ENCODE measurements around the gene MED12.

The MED12 gene

GRCh38 chrX:71096760-71097032, 21.7 kb upstream of the MED12 start:
- H3K27ac ChIP-seq = peak overlapping the region; percentile 84
- H3K27me3 ChIP-seq = no peaks in the 10 kb centered on the region
- H3K4me1 ChIP-seq (ENCODE audit: control insufficient read depth in 1 of 2, insufficient read depth in 1 of 2, low read depth in 1 of 2, low read length in 1 of 2) = peaks cover 26 to 27% of the 10 kb centered on the region in 2 experiments
- peak overlapping the region; percentile 68 to 84 for H3K4me3 ChIP-seq (ENCODE audit: low read depth in 1 of 2, low read length in 1 of 2)
- no peak for TF ChIP-seq CTCF (IDR thresholded peaks at IDR 0.05)
- peaks cover 12% of the 10 kb centered on the region for H3K36me3 ChIP-seq
- no peaks in the 10 kb centered on the region for H3K9me3 ChIP-seq

- peaks cover 32 to 37% of the 10 kb centered on the region in 2 experiments for H3K4me1 ChIP-seq (ENCODE audit: control insufficient read depth in 1 of 2, insufficient read depth in 1 of 2, low read depth in 1 of 2, low read length in 1 of 2)
- H3K4me3 ChIP-seq (ENCODE audit: low read depth in 1 of 2, low read length in 1 of 2) = peak overlapping the region; percentile 5 to 68
- no peaks in the 10 kb centered on the region for H3K27me3 ChIP-seq
- peaks cover 18% of the 10 kb centered on the region for H3K36me3 ChIP-seq
- H3K27ac ChIP-seq = peak overlapping the region; percentile 5
- TF ChIP-seq CTCF (IDR thresholded peaks at IDR 0.05) = peak; percentile 67
- H3K9me3 ChIP-seq = no peaks in the 10 kb centered on the region
These were observed 20.1 kb upstream of the MED12 start for GRCh38 chrX:71098302-71098701.

- Histone ChIP-seq H3K27ac (no peak overlapping the region), H3K4me3 (ENCODE audit: low read depth in 1 of 2, low read length in 1 of 2) (no peak overlapping the region), H3K27me3 (no peaks in the 10 kb centered on the region), H3K4me1 (ENCODE audit: control insufficient read depth in 1 of 2, insufficient read depth in 1 of 2, low read depth in 1 of 2, low read length in 1 of 2) (peaks cover 39 to 45% of the 10 kb centered on the region in 2 experiments), H3K9me3 (no peaks in the 10 kb centered on the region), H3K36me3 (peaks cover 18% of the 10 kb centered on the region)
- TF ChIP-seq CTCF (IDR thresholded peaks at IDR 0.05) = no peak
These were observed 19.4 kb upstream of the MED12 start for GRCh38 chrX:71098951-71099506.

GRCh38 chrX:71099736-71100135, 18.7 kb upstream of the MED12 start:
- TF ChIP-seq CTCF (IDR thresholded peaks at IDR 0.05) = no peak
- no peak overlapping the region for H3K4me3 ChIP-seq (ENCODE audit: low read depth in 1 of 2, low read length in 1 of 2)

GRCh38 chrX:71100581-71101505, 17.6 kb upstream of the MED12 start:
- Histone ChIP-seq H3K27me3 (no peaks in the 10 kb centered on the region), H3K27ac (no peak overlapping the region), H3K4me1 (ENCODE audit: control insufficient read depth in 1 of 2, insufficient read depth in 1 of 2, low read depth in 1 of 2, low read length in 1 of 2) (peaks cover 42 to 45% of the 10 kb centered on the region in 2 experiments), H3K9me3 (no peaks in the 10 kb centered on the region), H3K36me3 (peaks cover 18% of the 10 kb centered on the region), H3K4me3 (ENCODE audit: low read depth in 1 of 2, low read length in 1 of 2) (no peak overlapping the region)
- TF ChIP-seq CTCF (IDR thresholded peaks at IDR 0.05) = no peak

More at GRCh38 chrX:71099736-71100135, 18.7 kb upstream of the MED12 start:
- Histone ChIP-seq H3K27ac (no peak overlapping the region), H3K9me3 (no peaks in the 10 kb centered on the region), H3K27me3 (no peaks in the 10 kb centered on the region), H3K36me3 (peaks cover 18% of the 10 kb centered on the region), H3K4me1 (ENCODE audit: control insufficient read depth in 1 of 2, insufficient read depth in 1 of 2, low read depth in 1 of 2, low read length in 1 of 2) (peaks cover 46 to 52% of the 10 kb centered on the region in 2 experiments)

Measured in neutrophil (primary cell).